HEK293 (cell line): ENCODE measurements around the gene SLC13A3.

Experiments
- GFI1B ChIP-seq: fragments of 450-650 bp; formaldehyde crosslinking; IDR thresholded peaks from 2 replicates; pipeline ENCODE4 v1.5.1; 2016; ENCODE audit warnings: missing biosample characterization, missing genetic modification characterization
- KLF1 ChIP-seq: fragments of 450-650 bp; formaldehyde crosslinking; IDR thresholded peaks from 2 replicates; pipeline ENCODE4 v1.5.1; 2016; ENCODE audit warnings: missing biosample characterization, missing genetic modification characterization
- SCRT1 ChIP-seq: fragments of 450-650 bp; formaldehyde crosslinking; IDR thresholded peaks from 2 replicates; pipeline ENCODE4 v1.5.1; 2016; ENCODE audit warnings: missing biosample characterization, missing genetic modification characterization, borderline replicate concordance
- SP7 ChIP-seq: fragments of 450-650 bp; formaldehyde crosslinking; IDR thresholded peaks from 2 replicates; pipeline ENCODE4 v1.5.1; 2016; ENCODE audit warnings: missing biosample characterization, missing genetic modification characterization
- ZNF274 ChIP-seq, 2 experiments: fragments of 200-500 bp in 1 of 2; fragments of 450-650 bp in 1 of 2; sonication (Bioruptor generic) in 1 of 2; formaldehyde crosslinking in 1 of 2; IDR thresholded peaks; 2 replicates each; pipeline versions ENCODE4 v1.5.1 to v1.6.1; 2014 to 2016; ENCODE audit warnings: borderline replicate concordance in 1 of 2, inconsistent platforms in 1 of 2, low read length in 1 of 2, missing biosample characterization in 1 of 2, missing genetic modification characterization in 1 of 2
- ZNF37A ChIP-seq: fragments of 450-650 bp; IDR thresholded peaks from 2 replicates; pipeline ENCODE4 v1.5.1; 2018; ENCODE audit warnings: missing biosample characterization, missing genetic modification characterization
- ZNF549 ChIP-seq: fragments of 450-650 bp; IDR thresholded peaks from 2 replicates; pipeline ENCODE4 v1.5.1; 2018; ENCODE audit warnings: missing biosample characterization, missing genetic modification characterization, mild to moderate bottlenecking, inconsistent platforms, moderate library complexity
- ZNF629 ChIP-seq: fragments of 450-650 bp; formaldehyde crosslinking; IDR thresholded peaks from 2 replicates; pipeline ENCODE4 v1.5.1; 2017; ENCODE audit warnings: missing biosample characterization, missing genetic modification characterization
- ZNF747 ChIP-seq: fragments of 450-650 bp; formaldehyde crosslinking; IDR thresholded peaks from 2 replicates; pipeline ENCODE4 v1.5.1; 2016; ENCODE audit warnings: missing biosample characterization, missing genetic modification characterization
- TF ChIP-seq, protein P1 (sequence below): fragments of 450-650 bp; formaldehyde crosslinking; IDR thresholded peaks from 2 replicates; pipeline ENCODE4 v1.5.1; 2016; ENCODE audit warnings: missing biosample characterization, missing genetic modification characterization
- TF ChIP-seq, protein P2 (sequence below): fragments of 450-650 bp; IDR thresholded peaks from 2 replicates; pipeline ENCODE4 v1.5.1; 2018; ENCODE audit warnings: missing biosample characterization, missing genetic modification characterization
- TF ChIP-seq, protein P3 (sequence below): fragments of 450-650 bp; formaldehyde crosslinking; IDR thresholded peaks from 2 replicates; pipeline ENCODE4 v1.5.1; 2016; ENCODE audit warnings: missing biosample characterization, missing genetic modification characterization

DNA sequence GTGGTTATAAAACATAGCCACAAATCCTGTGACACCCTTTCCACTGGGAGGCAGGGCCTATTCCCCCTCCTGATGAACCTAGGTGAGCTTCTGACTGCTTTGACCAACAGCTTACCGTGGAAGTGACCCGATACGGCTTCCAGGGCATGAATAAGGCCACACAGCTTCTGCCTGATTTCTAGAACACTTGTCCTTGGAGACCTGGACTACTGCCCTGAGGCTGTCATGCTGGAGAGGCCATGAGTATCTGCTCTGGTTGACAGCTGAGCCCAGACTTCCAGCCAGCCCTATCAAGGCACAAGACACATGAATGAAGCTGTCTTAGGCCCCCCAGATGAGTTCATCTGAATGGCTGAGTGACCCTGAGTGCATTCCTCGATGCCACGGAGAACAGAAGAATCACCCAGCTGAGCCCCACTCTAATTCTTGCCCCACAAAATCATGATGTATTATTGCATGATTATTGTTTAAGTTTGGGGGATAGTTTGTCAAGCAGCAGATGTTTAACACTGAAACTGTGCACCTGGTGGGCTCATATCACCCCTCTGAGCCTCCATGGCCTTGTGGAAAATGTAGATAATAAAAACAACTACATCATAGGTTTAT is 21.4 kb upstream of the SLC13A3 start:
- TF ChIP-seq ZNF274 (IDR thresholded peaks at IDR 0.05; ENCODE audit: low read length) (no peak), ZNF274 (tag by site-specific recombination; IDR thresholded peaks at IDR 0.05; ENCODE audit: borderline replicate concordance) (no peak), ZNF549 (tag by site-specific recombination) (no peak), ZNF629 (tag by site-specific recombination) (no peak), SCRT1 (no peak), ZNF37A (tag by site-specific recombination) (no peak), GFI1B (no peak), ZNF747 (tag by site-specific recombination) (no peak), KLF1 (no peak), SP7 (no peak)
- TF ChIP-seq, protein P1, sequence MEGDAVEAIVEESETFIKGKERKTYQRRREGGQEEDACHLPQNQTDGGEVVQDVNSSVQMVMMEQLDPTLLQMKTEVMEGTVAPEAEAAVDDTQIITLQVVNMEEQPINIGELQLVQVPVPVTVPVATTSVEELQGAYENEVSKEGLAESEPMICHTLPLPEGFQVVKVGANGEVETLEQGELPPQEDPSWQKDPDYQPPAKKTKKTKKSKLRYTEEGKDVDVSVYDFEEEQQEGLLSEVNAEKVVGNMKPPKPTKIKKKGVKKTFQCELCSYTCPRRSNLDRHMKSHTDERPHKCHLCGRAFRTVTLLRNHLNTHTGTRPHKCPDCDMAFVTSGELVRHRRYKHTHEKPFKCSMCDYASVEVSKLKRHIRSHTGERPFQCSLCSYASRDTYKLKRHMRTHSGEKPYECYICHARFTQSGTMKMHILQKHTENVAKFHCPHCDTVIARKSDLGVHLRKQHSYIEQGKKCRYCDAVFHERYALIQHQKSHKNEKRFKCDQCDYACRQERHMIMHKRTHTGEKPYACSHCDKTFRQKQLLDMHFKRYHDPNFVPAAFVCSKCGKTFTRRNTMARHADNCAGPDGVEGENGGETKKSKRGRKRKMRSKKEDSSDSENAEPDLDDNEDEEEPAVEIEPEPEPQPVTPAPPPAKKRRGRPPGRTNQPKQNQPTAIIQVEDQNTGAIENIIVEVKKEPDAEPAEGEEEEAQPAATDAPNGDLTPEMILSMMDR (tag by site-specific recombination), result no peak
- TF ChIP-seq, protein P2, sequence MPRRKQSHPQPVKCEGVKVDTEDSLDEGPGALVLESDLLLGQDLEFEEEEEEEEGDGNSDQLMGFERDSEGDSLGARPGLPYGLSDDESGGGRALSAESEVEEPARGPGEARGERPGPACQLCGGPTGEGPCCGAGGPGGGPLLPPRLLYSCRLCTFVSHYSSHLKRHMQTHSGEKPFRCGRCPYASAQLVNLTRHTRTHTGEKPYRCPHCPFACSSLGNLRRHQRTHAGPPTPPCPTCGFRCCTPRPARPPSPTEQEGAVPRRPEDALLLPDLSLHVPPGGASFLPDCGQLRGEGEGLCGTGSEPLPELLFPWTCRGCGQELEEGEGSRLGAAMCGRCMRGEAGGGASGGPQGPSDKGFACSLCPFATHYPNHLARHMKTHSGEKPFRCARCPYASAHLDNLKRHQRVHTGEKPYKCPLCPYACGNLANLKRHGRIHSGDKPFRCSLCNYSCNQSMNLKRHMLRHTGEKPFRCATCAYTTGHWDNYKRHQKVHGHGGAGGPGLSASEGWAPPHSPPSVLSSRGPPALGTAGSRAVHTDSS (tag by site-specific recombination), result no peak
- TF ChIP-seq, protein P3, sequence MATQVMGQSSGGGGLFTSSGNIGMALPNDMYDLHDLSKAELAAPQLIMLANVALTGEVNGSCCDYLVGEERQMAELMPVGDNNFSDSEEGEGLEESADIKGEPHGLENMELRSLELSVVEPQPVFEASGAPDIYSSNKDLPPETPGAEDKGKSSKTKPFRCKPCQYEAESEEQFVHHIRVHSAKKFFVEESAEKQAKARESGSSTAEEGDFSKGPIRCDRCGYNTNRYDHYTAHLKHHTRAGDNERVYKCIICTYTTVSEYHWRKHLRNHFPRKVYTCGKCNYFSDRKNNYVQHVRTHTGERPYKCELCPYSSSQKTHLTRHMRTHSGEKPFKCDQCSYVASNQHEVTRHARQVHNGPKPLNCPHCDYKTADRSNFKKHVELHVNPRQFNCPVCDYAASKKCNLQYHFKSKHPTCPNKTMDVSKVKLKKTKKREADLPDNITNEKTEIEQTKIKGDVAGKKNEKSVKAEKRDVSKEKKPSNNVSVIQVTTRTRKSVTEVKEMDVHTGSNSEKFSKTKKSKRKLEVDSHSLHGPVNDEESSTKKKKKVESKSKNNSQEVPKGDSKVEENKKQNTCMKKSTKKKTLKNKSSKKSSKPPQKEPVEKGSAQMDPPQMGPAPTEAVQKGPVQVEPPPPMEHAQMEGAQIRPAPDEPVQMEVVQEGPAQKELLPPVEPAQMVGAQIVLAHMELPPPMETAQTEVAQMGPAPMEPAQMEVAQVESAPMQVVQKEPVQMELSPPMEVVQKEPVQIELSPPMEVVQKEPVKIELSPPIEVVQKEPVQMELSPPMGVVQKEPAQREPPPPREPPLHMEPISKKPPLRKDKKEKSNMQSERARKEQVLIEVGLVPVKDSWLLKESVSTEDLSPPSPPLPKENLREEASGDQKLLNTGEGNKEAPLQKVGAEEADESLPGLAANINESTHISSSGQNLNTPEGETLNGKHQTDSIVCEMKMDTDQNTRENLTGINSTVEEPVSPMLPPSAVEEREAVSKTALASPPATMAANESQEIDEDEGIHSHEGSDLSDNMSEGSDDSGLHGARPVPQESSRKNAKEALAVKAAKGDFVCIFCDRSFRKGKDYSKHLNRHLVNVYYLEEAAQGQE (tag by site-specific recombination), result no peak
